Esophagus squamous epithelium (tissue), 4 donors: Measurements from ENCODE around the gene VTCN1.

Experiments used
- POLR2A ChIP-seq, 4 donors: fragments of 450-650 bp; IDR thresholded peaks; one replicate each; pipeline ENCODE4 v1.6.1; 2017; ENCODE audit warnings: antibody characterized with exemption in 4 of 4, mild to moderate bottlenecking in 4 of 4, moderate library complexity in 3 of 4
- TF ChIP-seq, protein P1 (sequence below), 6 experiments: fragments of 450-650 bp in 4 of 6; fragments of 200-600 bp in 2 of 6; sonication (generic) in 2 of 6; IDR thresholded peaks; one replicate each; pipeline ENCODE4 v1.5.1; 2016 to 2019; ENCODE audit warnings: antibody characterized with exemption in 6 of 6, mild to moderate bottlenecking in 4 of 6, moderate library complexity in 4 of 6

DNA sequence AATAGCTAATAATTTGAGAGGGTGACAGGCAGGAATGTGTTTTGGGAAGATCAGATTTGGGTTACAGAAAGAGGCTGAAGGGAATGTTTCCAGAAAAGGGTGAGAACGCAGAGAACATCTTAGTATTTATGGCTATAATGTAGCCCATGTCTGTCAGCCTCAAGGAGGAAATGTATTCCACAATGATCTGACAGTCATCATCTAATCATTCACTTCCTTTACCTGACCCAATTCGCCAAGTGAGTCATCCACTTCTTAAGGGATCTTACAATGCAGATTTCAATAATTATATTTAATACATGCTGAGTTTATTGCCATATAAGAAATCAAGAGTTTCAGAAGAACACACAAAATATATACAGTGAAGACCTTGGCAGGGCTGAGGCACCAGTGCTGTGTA is 100.0 kb downstream of the VTCN1 start:
- TF ChIP-seq, protein P1, sequence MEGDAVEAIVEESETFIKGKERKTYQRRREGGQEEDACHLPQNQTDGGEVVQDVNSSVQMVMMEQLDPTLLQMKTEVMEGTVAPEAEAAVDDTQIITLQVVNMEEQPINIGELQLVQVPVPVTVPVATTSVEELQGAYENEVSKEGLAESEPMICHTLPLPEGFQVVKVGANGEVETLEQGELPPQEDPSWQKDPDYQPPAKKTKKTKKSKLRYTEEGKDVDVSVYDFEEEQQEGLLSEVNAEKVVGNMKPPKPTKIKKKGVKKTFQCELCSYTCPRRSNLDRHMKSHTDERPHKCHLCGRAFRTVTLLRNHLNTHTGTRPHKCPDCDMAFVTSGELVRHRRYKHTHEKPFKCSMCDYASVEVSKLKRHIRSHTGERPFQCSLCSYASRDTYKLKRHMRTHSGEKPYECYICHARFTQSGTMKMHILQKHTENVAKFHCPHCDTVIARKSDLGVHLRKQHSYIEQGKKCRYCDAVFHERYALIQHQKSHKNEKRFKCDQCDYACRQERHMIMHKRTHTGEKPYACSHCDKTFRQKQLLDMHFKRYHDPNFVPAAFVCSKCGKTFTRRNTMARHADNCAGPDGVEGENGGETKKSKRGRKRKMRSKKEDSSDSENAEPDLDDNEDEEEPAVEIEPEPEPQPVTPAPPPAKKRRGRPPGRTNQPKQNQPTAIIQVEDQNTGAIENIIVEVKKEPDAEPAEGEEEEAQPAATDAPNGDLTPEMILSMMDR (IDR thresholded peaks at IDR 0.05), result no peak
- no peak for TF ChIP-seq POLR2A (IDR thresholded peaks at IDR 0.05)
